GM19099 (cell line): ENCODE data around the gene ZBTB39.

Experiments
- POLR2A ChIP-seq: IDR thresholded peaks from 3 replicates; pipeline ENCODE4 v1.6.1; 2011; ENCODE audit warnings: low read depth; ENCODE audit not compliant: insufficient read length; ENCODE audit errors: extremely low read depth

Gene ZBTB39

GRCh38 chr12:57005980-57006808 lies at the start of gene ZBTB39:
TSS of gene ZBTB39 (minus strand) at chr12:57006546. CDS start at chr12:57004917, 1,629 bp downstream.
- peak; percentile 80 for TF ChIP-seq POLR2A

GRCh38 chr12:57055824-57056223 lies 49.5 kb upstream of the ZBTB39 start:
- no peak for TF ChIP-seq POLR2A

- TF ChIP-seq POLR2A: no peak
Measured at GRCh38 chr12:57051011-57051410, 44.7 kb upstream of the ZBTB39 start.

- TF ChIP-seq POLR2A: no peak
Measured at GRCh38 chr12:57049890-57050289, 43.5 kb upstream of the ZBTB39 start, which contains the start of gene MYO1A. TSS of gene MYO1A (minus strand) at chr12:57050129. CDS start at chr12:57048323, 1,806 bp downstream.

GRCh38 chr12:57049119-57049446 lies 42.7 kb upstream of the ZBTB39 start:
- no peak for TF ChIP-seq POLR2A

GRCh38 chr12:57048423-57049118 lies 42.2 kb upstream of the ZBTB39 start:
- TF ChIP-seq POLR2A: no peak

GRCh38 chr12:57047981-57048380 lies 41.6 kb upstream of the ZBTB39 start:
- no peak for TF ChIP-seq POLR2A

GRCh38 chr12:57046947-57047890 lies 40.9 kb upstream of the ZBTB39 start:
- no peak for TF ChIP-seq POLR2A

GRCh38 chr12:57046086-57046791 lies 39.9 kb upstream of the ZBTB39 start:
- no peak for TF ChIP-seq POLR2A

- TF ChIP-seq POLR2A: no peak
Measured at GRCh38 chr12:57044889-57045288, 38.5 kb upstream of the ZBTB39 start.

- TF ChIP-seq POLR2A: no peak
Measured at GRCh38 chr12:57044468-57044867, 38.1 kb upstream of the ZBTB39 start.

GRCh38 chr12:57042695-57043094 lies 36.3 kb upstream of the ZBTB39 start:
- TF ChIP-seq POLR2A: no peak

- TF ChIP-seq POLR2A: no peak
Measured at GRCh38 chr12:57040750-57041149, 34.4 kb upstream of the ZBTB39 start.

- no peak for TF ChIP-seq POLR2A
Measured at GRCh38 chr12:57040211-57040610, 33.9 kb upstream of the ZBTB39 start.
